HG03159 (cell line): ENCODE data around the gene FOXP1.
"Not testable (repeated sequence)": the region's sequence is repeated elsewhere in the genome, so short reads cannot be mapped to it uniquely, and the experiment has no call there.

Experiments used
- ATAC-seq: cut with Tn5 transposase; IDR thresholded peaks from one replicate; pipeline ENCODE4 v1.9.1; 2021; ENCODE audit warnings: mild to moderate bottlenecking, moderate library complexity; ENCODE audit not compliant: unreplicated experiment

The FOXP1 gene

DNA sequence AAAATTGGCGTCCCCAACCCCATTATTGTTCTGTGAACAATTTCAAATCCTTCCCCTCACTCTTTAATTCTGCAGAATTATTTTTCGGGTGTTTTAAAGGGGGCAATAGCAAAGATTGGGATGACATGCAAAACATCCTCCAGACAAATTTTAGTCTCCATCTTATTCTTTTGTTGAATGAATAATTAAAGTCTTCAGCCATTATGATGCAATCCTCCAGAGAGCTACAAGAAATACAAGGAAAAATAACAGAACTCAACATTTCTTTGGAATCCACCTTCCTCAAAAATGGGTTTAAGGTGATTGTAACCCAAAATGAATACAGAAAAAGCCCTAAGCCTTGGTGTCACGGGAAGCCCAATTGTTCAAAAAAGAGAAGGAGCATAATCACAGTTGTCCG lies 49.9 kb downstream of the FOXP1 start:
- no peak for ATAC-seq

DNA sequence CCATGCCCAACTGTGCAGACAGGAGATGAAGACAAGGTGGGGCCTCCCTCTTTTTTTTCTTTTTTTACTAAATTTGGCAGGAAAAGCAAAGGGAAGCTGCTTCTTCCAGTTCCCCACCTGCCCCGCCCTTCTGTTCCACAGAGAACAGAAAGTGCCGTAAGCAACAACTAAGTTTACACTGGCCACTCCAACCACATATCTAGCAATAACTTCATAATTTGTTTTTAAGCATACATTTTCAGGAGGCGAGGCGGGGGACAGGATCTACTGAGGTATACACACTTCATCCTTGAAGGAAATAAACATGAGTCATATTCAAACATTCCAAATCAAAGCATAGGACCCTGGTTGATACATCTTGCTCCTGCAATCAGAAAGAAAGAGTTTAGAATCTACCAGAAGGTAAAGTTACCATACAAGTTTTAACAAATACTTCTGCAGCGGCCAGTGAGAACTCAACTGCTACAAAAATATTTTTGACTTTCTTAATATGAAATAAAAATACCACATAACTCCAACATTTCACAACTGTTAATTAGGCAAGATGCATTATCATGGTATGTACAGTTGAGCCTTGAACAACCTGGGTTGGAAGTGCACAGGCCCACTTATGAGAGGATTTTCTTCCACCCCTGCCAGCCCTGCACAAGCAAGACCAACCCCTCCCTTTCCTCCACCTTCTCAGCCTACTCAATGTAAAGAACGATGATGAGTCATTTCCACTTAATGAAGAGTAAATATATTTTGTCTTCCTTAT lies 50.7 kb downstream of the FOXP1 start:
- no peak for ATAC-seq

DNA sequence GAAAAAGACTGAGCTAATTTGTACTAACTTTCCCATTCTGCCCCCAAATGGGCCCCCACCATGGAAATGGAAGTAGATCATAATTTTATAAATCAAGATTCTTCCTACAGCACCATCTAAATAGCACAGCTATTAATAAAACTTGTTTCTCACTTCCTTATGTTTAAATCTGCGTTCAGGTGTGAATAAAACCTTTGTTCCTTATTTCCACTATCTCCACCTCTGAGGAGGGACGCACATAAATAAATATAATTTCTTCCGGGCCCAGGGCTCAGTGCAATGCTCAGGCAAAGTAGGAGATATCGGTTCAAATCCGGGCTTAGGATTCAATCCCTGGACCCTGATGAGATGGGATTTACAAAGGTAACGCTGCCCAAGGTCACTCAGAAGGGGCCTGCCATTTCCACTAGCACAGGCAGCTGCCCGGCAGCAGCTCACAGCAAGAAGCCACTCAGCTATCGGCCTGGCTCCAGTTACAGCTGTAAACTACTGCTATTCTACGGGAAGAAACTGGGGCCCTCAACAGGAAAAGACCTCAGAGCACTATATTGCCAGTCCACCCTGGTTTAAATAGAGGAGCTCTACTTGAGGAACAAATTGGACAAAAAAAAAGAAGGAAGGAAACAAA lies 52.5 kb downstream of the FOXP1 start:
- no peak for ATAC-seq

DNA sequence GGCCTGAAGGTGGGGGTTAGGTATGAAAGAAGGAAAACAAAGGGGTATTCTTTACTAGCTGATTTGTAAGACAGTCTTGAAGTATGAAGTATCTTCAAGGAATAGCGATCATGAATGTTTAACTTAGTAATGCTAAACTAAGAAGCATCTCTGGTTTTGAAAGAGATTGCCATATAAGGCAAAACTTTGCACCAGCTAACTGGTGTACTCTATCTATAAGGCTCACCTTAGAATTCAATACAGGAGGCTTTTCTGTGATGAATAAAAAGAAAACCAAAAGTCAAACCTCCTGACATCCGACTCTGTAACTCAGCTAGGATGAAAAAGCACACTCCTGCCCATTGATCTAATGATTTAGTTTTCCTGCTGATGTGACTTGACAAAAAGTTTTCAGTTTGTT lies 54.7 kb downstream of the FOXP1 start:
- ATAC-seq: peak; percentile 60

DNA sequence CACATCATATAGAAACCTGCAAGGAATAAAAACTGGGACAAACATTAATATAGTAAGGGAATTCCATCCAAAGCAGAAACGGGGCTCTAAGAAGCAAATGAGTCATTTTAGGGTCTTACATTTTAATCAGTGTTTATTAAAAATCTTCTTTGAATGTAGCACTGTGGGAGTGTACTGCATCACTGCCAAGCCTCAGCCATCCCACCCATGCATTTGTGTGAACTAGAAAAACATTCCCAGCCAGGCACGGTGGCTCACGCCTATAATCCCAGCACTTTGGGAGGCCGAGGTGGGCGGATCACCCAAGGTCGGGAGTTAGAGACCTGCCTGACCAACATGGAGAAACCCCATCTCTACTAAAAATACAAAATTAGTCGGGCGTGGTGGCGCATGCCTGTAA lies 57.1 kb downstream of the FOXP1 start:
- not testable (repeated sequence) for ATAC-seq

DNA sequence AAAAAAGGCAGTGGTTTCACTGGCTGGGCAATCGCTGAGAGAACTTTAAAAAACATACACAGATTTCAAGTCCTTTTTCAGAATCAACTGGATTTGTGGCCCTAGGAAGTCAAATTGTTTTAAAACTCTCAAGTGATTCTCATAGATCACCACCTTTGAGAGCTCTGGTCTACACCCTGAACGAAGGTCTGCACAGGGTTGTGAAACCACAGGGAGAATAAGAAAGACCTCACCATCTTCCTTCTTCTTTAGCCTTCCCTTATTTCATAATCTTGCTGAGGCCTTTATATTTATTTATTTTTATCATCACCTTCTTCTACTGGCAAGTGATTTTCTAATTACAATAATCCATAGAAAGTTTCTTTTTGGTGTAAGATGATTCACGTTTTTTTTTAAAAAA lies 58.1 kb downstream of the FOXP1 start:
- no peak for ATAC-seq

DNA sequence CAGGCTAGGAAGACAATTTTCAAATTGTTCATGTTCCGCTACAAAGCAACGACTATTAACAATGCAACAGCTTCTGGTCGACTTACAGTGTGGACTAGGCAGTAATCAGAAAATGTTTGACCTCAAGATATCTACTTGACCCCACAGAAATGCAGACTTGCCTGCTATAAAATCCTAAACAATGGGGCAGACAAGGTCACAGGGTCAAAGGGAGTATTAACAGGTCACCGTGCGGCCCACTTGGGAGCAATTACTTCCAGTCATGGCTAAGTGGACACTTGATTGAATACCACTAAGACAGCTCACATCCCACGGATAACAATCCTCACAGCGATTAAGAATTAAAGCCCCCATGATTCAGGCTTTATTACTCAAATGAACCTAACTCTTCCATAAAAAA lies 58.9 kb downstream of the FOXP1 start:
- no peak for ATAC-seq

DNA sequence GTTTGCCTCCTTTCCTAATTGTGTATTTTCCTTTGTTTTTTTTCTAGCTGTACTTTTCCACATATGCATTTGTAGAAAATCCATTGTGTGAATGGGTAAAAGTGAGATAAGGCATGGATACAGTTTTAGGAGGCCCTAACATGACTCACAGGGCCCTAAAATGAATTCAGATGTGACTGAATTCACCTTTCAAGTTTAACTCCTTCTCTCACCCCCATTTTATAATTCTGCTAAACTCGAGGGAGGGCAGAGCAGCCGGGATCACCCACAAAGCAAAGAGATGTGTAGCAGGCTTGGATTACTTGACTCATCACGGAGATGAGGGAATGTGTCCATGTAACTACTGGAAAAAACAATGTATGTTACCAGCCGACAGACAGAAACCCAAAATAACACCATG lies 59.9 kb downstream of the FOXP1 start:
- ATAC-seq: no peak

DNA sequence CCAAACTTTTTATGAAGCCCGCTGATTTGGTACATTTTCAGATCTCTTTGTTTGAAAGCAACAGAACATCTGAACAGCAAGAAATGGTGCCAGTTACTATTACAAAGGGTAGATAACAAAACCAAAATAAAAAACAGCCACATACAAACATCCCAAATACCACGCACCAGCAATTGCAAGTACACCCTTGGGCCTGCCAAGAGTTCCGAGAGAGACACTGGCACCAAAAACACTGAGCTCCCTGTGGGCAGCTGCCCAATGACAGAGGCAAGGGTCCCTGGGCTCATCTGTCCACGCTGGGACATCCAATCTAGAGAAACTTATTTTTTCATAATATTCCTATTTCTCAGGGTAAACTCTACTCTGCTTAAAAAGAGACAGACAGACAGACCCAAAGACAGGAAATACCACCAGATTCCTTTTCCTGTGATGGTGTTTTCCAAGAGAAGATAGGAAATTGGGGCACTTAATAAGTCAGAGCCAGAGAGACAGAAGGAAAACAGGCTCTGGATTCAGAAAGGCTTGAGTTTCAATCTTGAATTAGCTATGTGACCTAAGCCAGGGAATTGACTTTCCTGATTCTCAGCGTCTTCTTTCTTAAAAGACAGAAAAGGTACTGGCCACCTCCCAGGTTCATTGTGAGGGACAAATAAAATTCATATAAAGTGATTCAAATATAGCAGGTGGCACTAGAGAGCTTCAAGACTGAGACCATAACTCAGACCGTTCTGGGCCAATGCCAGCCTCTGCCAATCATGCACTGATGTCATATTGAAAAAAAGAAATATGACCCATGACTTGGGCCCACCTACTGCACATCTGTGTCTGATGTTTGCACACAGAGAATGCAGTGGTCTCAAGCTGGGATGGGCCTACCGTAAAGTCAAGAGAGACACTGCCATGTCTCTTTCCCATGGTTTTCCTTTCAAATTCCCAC lies 61.3 kb downstream of the FOXP1 start:
- ATAC-seq: no peak

DNA sequence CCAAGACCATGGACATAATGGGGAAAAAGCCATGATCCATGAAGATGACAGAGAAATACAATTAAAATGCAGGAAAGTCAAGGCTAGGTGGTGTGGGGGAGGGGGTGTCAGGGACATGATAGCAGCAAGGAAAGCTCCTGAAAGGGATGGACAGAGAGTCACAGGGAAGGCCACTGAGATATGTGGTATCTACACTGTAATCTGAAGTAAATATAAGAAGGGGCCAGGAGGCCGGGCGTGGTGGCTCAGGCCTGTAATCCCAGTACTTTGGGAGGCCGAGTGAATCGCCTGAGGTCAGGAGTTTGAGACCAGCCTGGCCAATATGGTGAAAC lies 62.5 kb downstream of the FOXP1 start:
- ATAC-seq: no peak

DNA sequence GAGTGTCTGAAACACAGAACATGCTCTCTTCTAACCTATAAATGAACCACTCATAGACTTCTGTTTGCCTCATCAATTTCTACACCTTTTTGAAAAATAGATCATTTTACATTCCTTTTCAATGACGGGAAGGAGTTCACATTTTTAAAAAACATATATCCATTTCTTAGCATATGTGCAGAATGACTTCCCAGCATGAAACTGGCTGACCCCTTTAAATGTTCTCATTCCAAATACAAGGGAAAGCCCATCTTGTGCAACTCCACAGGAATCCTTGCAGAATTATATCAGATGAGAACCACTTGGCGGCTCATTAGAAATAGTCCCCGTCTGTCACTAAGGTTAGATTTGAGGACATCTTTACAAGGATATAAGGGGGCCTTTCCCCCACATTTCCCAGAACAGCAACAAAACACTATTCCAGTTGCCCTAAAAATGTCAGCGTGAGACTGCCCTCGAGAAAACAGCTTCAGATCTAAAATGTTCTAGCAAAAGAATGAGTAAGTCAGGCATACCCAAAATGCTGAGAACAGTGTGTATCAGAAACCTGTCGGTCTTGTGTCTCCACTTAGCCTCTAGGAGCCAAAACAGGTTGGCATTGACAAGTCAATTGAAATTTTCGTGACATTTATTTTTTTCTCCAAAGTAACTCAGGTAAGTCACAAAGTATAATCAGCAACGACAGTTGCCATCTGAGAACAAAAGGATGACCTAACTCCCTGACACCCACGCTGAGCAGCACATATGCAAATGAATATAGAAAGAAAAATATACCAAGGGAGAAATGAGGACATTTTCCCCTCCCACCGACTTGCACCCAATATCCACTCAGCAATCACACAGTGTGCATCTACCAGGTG lies 63.1 kb downstream of the FOXP1 start:
- ATAC-seq: no peak

DNA sequence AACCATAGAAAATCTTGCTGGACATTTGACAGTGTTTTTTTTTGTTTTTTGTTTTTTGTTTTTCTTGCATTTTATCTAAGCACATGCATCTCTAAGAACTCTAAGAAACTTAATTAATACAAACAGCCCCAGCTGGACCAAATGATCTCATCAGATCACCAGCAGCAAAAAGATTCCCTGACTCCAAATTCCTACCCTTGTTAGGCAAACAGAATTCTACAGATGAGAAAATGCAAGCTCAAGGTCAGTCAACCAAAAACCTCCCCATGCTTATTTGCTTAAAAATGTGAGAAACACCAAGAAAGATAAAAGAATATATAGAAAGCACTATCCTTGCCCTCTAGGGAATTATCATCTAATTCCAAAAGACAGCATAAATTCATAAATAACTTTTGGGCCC lies 65.4 kb downstream of the FOXP1 start:
- no peak for ATAC-seq

DNA sequence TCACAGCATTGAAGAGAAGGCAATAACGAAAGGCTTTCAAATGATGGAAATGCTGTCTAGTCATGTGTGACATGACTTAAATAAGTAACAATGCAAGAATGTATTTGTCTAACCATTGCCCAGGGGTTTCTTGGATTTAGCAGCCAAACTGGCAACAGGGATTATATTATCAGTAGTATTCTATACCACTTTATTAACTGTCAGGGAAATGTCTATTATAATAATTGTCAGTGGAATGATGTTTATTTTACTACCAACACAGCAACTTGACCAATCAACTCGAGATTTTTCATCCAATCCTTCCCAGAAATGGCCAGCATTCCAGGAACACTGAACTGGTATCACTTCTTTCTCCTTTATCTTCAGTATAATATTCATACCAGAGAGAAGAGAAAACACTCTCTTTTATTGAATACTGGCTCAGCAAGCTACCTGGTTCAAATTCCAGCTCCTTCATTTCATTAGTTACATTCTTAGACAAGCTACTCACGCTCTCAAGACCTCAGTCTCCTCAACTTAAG lies 66.2 kb downstream of the FOXP1 start:
- no peak for ATAC-seq

DNA sequence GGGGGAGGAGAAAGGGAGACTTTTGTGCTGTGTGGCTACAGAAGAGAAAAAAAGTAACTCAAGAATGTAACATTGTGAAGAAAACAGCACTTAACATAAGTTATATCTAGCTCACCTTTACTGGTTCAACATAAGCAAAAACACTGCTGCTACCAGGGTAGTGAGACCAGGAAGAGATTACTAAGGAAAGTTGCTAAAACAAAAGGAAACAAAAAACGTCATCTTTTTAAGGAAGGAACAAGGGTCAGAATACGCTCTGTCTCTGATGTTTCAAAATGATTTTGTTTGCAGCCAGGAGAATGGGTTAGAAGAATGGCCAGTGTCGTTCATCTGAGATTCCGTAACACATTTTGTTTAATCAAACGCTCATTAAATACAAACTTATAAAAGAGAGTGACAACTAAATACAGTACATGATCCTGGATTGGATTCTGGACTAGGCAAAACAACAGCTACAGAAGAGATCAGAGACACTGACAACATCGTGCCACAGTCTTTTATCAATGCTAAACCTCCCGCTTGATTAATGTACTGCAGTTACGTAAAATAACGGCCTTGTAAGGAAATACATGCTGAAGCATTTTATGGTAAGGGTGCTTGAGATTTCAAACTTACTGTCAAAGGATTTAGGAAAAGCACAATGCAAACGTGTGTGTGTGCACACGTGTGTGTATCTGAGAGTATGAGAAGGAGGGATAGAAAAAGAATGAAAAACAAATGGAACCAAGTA lies 67.7 kb downstream of the FOXP1 start:
- ATAC-seq: no peak

DNA sequence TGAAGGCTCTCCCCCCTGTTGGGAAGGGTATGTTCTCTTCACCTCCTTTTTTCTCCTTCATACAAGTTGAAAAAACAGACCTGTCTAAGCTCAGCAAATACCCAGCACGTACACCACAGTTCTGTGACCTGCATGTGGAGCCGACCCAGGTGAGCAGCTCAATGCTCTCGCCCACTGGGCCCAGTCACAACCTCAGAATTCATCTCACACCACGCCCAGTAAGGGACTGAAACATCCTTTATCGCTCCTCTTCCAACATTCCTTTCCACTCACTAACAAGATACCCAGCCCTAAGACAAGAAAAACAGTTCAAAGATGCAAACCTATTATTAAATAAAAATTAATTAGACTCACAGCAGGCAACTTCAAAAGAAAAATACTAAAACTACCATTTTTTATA lies 68.9 kb downstream of the FOXP1 start:
- no peak for ATAC-seq

DNA sequence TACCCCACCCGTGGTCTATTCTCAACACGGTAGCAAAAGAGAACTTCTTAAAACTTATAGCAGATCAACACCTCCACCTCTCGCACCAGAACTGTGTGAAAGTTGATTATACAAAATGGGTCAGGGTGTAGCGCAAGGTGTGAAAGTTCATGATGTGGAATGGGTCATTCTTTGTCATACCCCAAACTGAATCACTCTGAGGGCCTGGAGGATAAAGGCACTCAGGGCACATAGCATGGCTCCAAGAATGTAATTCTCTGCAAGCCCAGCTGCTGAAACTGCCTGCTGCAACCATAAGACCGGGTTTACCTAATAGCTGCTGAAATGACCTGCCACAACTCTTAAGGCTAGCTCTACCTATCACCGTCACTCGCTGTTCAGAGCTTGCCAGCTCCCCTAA lies 70.0 kb downstream of the FOXP1 start:
- no peak for ATAC-seq

DNA sequence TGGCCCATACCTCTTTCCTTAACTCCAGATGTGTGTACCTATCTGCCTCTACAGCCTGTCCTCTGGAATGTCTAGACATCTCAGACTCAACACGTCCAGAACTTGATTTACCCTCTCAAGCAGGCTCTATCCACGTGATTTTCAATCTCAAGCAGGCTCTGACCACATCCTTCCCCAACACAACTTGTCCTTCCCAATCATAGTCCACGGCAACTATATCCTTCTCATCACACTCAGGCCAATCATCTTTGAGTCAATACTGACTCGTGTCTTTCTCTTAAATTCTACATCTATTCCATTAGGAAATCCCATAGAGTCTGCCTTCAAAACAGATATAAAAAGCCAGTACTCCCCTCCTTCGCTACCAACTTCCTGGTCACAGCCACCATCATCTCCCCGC lies 70.4 kb downstream of the FOXP1 start:
- ATAC-seq: no peak

DNA sequence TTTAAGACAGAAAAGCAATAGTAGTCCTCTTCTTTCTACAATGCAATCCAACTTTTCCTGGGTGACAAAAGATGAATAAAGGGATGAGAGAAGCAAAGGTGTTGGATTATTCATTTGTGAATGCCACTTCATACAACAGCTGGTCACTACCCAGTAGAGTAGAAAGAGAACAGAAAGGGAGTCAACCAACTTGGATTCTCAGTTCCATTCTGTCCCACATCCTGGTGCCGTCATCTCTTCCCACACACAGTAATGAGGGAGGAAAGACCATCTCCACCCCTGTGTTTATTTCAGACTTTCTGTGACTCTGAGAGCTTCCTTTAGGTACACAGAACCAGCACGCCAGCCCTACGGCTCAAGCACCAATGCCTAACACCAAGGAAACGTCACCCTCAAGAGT lies 71.0 kb downstream of the FOXP1 start:
- ATAC-seq: no peak

DNA sequence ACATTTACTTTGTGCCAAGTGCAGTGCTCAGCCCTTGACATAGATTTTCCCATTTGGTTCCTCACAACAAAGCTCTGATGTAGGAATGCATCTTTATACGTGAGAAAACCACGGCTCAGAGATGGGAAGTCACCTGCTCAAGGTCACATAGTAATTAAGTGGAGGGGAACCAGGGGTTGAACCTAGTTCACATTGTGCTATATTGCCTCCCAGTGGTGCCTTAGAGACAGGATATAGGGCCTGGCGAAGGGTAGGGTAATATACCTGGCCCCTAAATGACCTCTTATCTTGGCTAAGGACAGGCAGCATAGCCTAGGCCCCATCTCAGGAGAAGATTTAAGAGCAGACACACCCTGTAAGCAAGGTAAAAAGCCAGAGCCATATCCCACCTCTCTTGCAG lies 71.5 kb downstream of the FOXP1 start:
- peak; percentile 74 for ATAC-seq

DNA sequence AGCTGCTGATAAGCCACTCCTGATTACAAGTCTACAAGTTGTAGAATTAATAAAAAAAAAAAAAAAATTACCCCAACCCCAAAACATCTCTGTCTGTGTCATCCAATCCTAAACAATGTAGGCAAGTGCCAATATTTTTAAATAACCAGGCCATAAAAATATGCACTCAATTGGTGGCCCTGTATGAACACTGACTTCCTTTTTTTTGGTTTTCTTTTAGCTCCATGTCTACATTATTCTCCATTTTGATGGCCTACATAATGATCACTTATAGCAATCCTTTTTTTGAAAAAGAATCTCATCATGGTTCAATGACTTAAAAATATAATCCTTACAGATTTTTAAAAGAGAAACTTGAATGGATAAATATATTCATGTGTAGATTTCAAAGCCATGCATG lies 72.1 kb downstream of the FOXP1 start:
- ATAC-seq: no peak
